Smooth muscle cell of the pulmonary artery (primary cell): ENCODE data around the gene POTEF. TPM values are rescaled to one million over a fixed set of nuclear protein-coding genes. Genes with fewer than 3 reads are reported as not detected.

ENCODE experiments used
- total RNA-seq: library from RNA; depleted of rRNA; stranded (reverse); fragments of >200 nt; gene quantifications from 2 replicates; pipeline ENCODE4 v1.2.3, GENCODE V29; 2014

POTEF gene
- total RNA-seq = not detected in 2 replicates

GRCh38 chr2:130129120-130129829 is at the start of gene POTEF:
TSS of gene POTEF (minus strand) at chr2:130129222. CDS start at chr2:130120515, 8,707 bp downstream.

GRCh38 chr2:130145006-130145414 is 16.0 kb upstream of the POTEF start, which contains the start of gene CCDC74B:
TSS of gene CCDC74B (minus strand) at chr2:130145112. CDS start at chr2:130144996, 116 bp downstream.

Other genes with a start within 250 kb of the POTEF start
- gene RAB6C, start 149.6 kb downstream of the POTEF start, total RNA-seq = not detected in 2 replicates
- 5.0 TPM in 2 replicates for gene CCDC74B, start 15.9 kb upstream of the POTEF start, total RNA-seq
- gene SMPD4, start 52.4 kb upstream of the POTEF start, total RNA-seq = 19.7 and 26.6 TPM in 2 replicates
- gene MZT2B, start 53.0 kb upstream of the POTEF start, total RNA-seq = 90.1 and 98.1 TPM in 2 replicates
- not detected in 2 replicates for gene TUBA3E, start 69.2 kb upstream of the POTEF start, total RNA-seq
- gene IMP4, start 213.7 kb upstream of the POTEF start, total RNA-seq = 69.9 and 117 TPM in 2 replicates
- gene PTPN18, start 226.8 kb upstream of the POTEF start, total RNA-seq = 15.7 and 17.7 TPM in 2 replicates